CD8-positive, alpha-beta memory T cell (primary cell): Measurements from ENCODE around the gene CLIC5. TPM values are rescaled to one million over a fixed set of nuclear protein-coding genes. Genes with fewer than 3 reads are reported as not detected.

Source experiments
- CTCF ChIA-PET: fragments of 350-600 bp; sonication (Branson Sonifier 250); formaldehyde crosslinking; loops from one replicate; lab custom pipeline; 2021; ENCODE audit warnings: antibody characterized with exemption; lab: Charles Lee
- POLR2A ChIA-PET: fragments of 350-600 bp; sonication (Branson Sonifier 250); formaldehyde crosslinking; loops from one replicate; lab custom pipeline; 2021; ENCODE audit warnings: antibody characterized with exemption; lab: Charles Lee
- DNase-seq, 5 donors: peaks; one replicate each; pipeline versions ENCODE4 v3.0.0 to v3.0.0-alpha.2; 2020 to 2022; ENCODE audit warnings: mixed read lengths in 1 of 5
- H3K27ac ChIP-seq: one replicate; pipeline ENCODE4 v1.7.0; 2013; ENCODE audit warnings: low read depth, mild to moderate bottlenecking, low read length, moderate library complexity
- H3K27me3 ChIP-seq: 2 replicates; pipeline ENCODE4 v1.7.0; 2013; ENCODE audit warnings: low read length, mild to moderate bottlenecking; ENCODE audit not compliant: insufficient read depth, poor library complexity, severe bottlenecking
- H3K36me3 ChIP-seq: 2 replicates; pipeline ENCODE4 v1.7.0; 2013; ENCODE audit warnings: mild to moderate bottlenecking, low read length, moderate library complexity; ENCODE audit not compliant: insufficient read depth
- H3K4me1 ChIP-seq: 2 replicates; pipeline ENCODE4 v1.7.0; 2013; ENCODE audit warnings: mild to moderate bottlenecking, low read length, moderate library complexity; ENCODE audit not compliant: insufficient read depth
- H3K4me3 ChIP-seq: 2 replicates; pipeline ENCODE4 v1.7.0; 2013; ENCODE audit warnings: mild to moderate bottlenecking, low read length
- H3K9me3 ChIP-seq: 2 replicates; pipeline ENCODE4 v1.7.0; 2013; ENCODE audit warnings: mild to moderate bottlenecking, low read length
- H3K27ac Mint-ChIP-seq, 8 donors: one replicate each; pipeline ENCODE4 v1.8.0; 2020 to 2021; ENCODE audit warnings: mixed read lengths in 8 of 8, mild to moderate bottlenecking in 6 of 8, inconsistent platforms in 3 of 8, moderate library complexity in 3 of 8
- H3K27me3 Mint-ChIP-seq, 2 donors: one replicate each; pipeline ENCODE4 v1.8.0; 2020 to 2021; ENCODE audit warnings: mixed read lengths in 2 of 2, mild to moderate bottlenecking in 1 of 2, moderate library complexity in 1 of 2
- H3K36me3 Mint-ChIP-seq, 3 donors: one replicate each; pipeline ENCODE4 v1.8.0; 2020 to 2021; ENCODE audit warnings: mixed read lengths in 3 of 3, inconsistent platforms in 1 of 3, mild to moderate bottlenecking in 1 of 3
- H3K4me1 Mint-ChIP-seq, 3 donors: one replicate each; pipeline ENCODE4 v1.8.0; 2020 to 2021; ENCODE audit warnings: mixed read lengths in 3 of 3, inconsistent platforms in 1 of 3, mild to moderate bottlenecking in 1 of 3
- H3K4me3 Mint-ChIP-seq, 7 donors: one replicate each; pipeline ENCODE4 v1.8.0; 2020 to 2021; ENCODE audit warnings: mixed read lengths in 7 of 7, mild to moderate bottlenecking in 6 of 7, moderate library complexity in 4 of 7, inconsistent platforms in 2 of 7
- H3K9me3 Mint-ChIP-seq, 5 donors: one replicate each; pipeline ENCODE4 v1.8.0; 2020 to 2022; ENCODE audit warnings: mixed read lengths in 5 of 5, mild to moderate bottlenecking in 3 of 5, moderate library complexity in 2 of 5, inconsistent platforms in 1 of 5
- polyA plus RNA-seq: library from polyadenylated mRNA; unstranded; fragments of 300-500 nt; fragmentation: Illumina TruSeq; gene quantifications from one replicate; pipeline ENCODE4 v1.2.3, GENCODE V29; 2021
- total RNA-seq, 2 experiments: library from RNA; stranded (reverse); gene quantifications; one replicate each; pipeline ENCODE4 v1.2.3, GENCODE V29; 2021

Gene CLIC5
- total and polyA plus RNA-seq, 3 experiments from 2014 or later = 4.8 to 7.2 (median 6.4) TPM

- ChIA-PET CTCF (interaction anchor here (1.2 kb wide), 1 partner anchor 9 kb away, joined by 3 read pairs; no protein-coding TSS in a partner anchor), POLR2A (no interaction called here)
- no peak overlapping the region for H3K27ac ChIP-seq
- peaks cover 11 to 18% (median 14%) of the 10 kb centered on the region in 3 donors for H3K36me3 Mint-ChIP-seq
- no peaks in the 10 kb centered on the region for H3K36me3 ChIP-seq
- H3K27me3 Mint-ChIP-seq = peaks cover 0 to 3% of the 10 kb centered on the region in 2 donors
- H3K27ac Mint-ChIP-seq = no peak overlapping the region
- H3K4me1 Mint-ChIP-seq = peaks cover under 1 to 10% (median 1%) of the 10 kb centered on the region in 3 donors
- H3K27me3 ChIP-seq = no peaks in the 10 kb centered on the region
- no peaks in the 10 kb centered on the region for H3K4me1 ChIP-seq
- H3K4me3 Mint-ChIP-seq = no peak overlapping the region
- no peak overlapping the region for H3K4me3 ChIP-seq
- no peaks in the 10 kb centered on the region for H3K9me3 Mint-ChIP-seq
- DNase-seq = no peak
- H3K9me3 ChIP-seq = no peaks in the 10 kb centered on the region
Measured at GRCh38 chr6:45901767-45902650, 113.7 kb downstream of the CLIC5 start.

- H3K27ac Mint-ChIP-seq = no peak overlapping the region
Measured at GRCh38 chr6:45900808-45901752, 114.6 kb downstream of the CLIC5 start.

GRCh38 chr6:45899683-45899946 is 116.0 kb downstream of the CLIC5 start:
- Histone ChIP-seq H3K4me1 (no peaks in the 10 kb centered on the region), H3K27ac (no peak overlapping the region), H3K4me3 (no peak overlapping the region), H3K9me3 (no peaks in the 10 kb centered on the region), H3K36me3 (no peaks in the 10 kb centered on the region), H3K27me3 (no peaks in the 10 kb centered on the region)
- Mint-ChIP-seq H3K27ac (no peak overlapping the region), H3K9me3 (no peaks in the 10 kb centered on the region), H3K4me3 (no peak overlapping the region), H3K4me1 (peaks cover 15 to 32% (median 16%) of the 10 kb centered on the region in 3 donors), H3K36me3 (peaks cover 11 to 18% (median 16%) of the 10 kb centered on the region in 3 donors), H3K27me3 (peaks cover 0 to 1% of the 10 kb centered on the region in 2 donors)
- DNase-seq = no peak
- ChIA-PET CTCF (no interaction called here), POLR2A (no interaction called here)

More at GRCh38 chr6:45900808-45901752, 114.6 kb downstream of the CLIC5 start:
- Histone ChIP-seq H3K27me3 (no peaks in the 10 kb centered on the region), H3K9me3 (no peaks in the 10 kb centered on the region), H3K36me3 (no peaks in the 10 kb centered on the region), H3K27ac (no peak overlapping the region), H3K4me3 (no peak overlapping the region), H3K4me1 (no peaks in the 10 kb centered on the region)
- Mint-ChIP-seq H3K4me1 (peaks cover 7 to 20% (median 7%) of the 10 kb centered on the region in 3 donors), H3K36me3 (peaks cover 11 to 18% (median 14%) of the 10 kb centered on the region in 3 donors), H3K27me3 (peaks cover 0 to 1% of the 10 kb centered on the region in 2 donors), H3K9me3 (no peaks in the 10 kb centered on the region), H3K4me3 (no peak overlapping the region)
- ChIA-PET POLR2A (no interaction called here), CTCF (no interaction called here)
- DNase-seq = no peak

- Histone ChIP-seq H3K4me1 (no peaks in the 10 kb centered on the region), H3K4me3 (no peak overlapping the region), H3K27me3 (no peaks in the 10 kb centered on the region), H3K9me3 (no peaks in the 10 kb centered on the region), H3K27ac (no peak overlapping the region), H3K36me3 (no peaks in the 10 kb centered on the region)
- Mint-ChIP-seq H3K4me1 (peaks cover 15 to 36% (median 16%) of the 10 kb centered on the region in 3 donors), H3K27ac (peak overlapping the region in 1 of 8 donors; percentile 25), H3K4me3 (no peak overlapping the region), H3K9me3 (no peaks in the 10 kb centered on the region), H3K27me3 (peaks cover 0 to 1% of the 10 kb centered on the region in 2 donors), H3K36me3 (peaks cover 11 to 18% (median 16%) of the 10 kb centered on the region in 3 donors)
- POLR2A ChIA-PET = no interaction called here
- DNase-seq = no peak
- CTCF ChIA-PET = no interaction called here
Measured at GRCh38 chr6:45898941-45899682, 116.5 kb downstream of the CLIC5 start.

GRCh38 chr6:45896783-45897441 is 118.7 kb downstream of the CLIC5 start:
- Mint-ChIP-seq H3K9me3 (no peaks in the 10 kb centered on the region), H3K27me3 (peaks cover 0 to 1% of the 10 kb centered on the region in 2 donors), H3K4me1 (peaks cover 15 to 36% (median 16%) of the 10 kb centered on the region in 3 donors), H3K27ac (peak overlapping the region in 4 of 8 donors; percentile 11 to 58 (median 24)), H3K4me3 (no peak overlapping the region), H3K36me3 (peaks cover 3 to 8% (median 4%) of the 10 kb centered on the region in 3 donors)
- Histone ChIP-seq H3K27me3 (no peaks in the 10 kb centered on the region), H3K4me3 (no peak overlapping the region), H3K4me1 (no peaks in the 10 kb centered on the region), H3K27ac (no peak overlapping the region), H3K9me3 (no peaks in the 10 kb centered on the region), H3K36me3 (no peaks in the 10 kb centered on the region)
- DNase-seq = no peak
- ChIA-PET POLR2A (no interaction called here), CTCF (interaction anchor here (0.5 kb wide), 1 partner anchor 1250 kb away, joined by 3 read pairs; no protein-coding TSS in a partner anchor)

- Mint-ChIP-seq H3K27me3 (peaks cover 0 to 4% of the 10 kb centered on the region in 2 donors), H3K36me3 (peaks cover 0 to 6% (median 0%) of the 10 kb centered on the region in 3 donors), H3K27ac (peak overlapping the region in 4 of 8 donors; percentile 0 to 25 (median 13)), H3K4me1 (peaks cover 15 to 36% (median 16%) of the 10 kb centered on the region in 3 donors), H3K9me3 (no peaks in the 10 kb centered on the region), H3K4me3 (peak overlapping the region in 2 of 7 donors; percentile 1 to 5)
- CTCF ChIA-PET = interaction anchor here (1.4 kb wide), 1 partner anchor 27 kb away, joined by 3 read pairs; no protein-coding TSS in a partner anchor
- Histone ChIP-seq H3K36me3 (no peaks in the 10 kb centered on the region), H3K9me3 (no peaks in the 10 kb centered on the region), H3K27me3 (no peaks in the 10 kb centered on the region), H3K4me1 (no peaks in the 10 kb centered on the region), H3K4me3 (no peak overlapping the region), H3K27ac (no peak overlapping the region)
- DNase-seq = peak in 1 of 5 donors; percentile 10
- POLR2A ChIA-PET = no interaction called here
Measured at GRCh38 chr6:45895569-45895968, 120.1 kb downstream of the CLIC5 start.

- H3K4me3 Mint-ChIP-seq = no peak overlapping the region
- no peaks in the 10 kb centered on the region for H3K9me3 Mint-ChIP-seq
- peaks cover 0 to 4% (median 0%) of the 10 kb centered on the region in 3 donors for H3K36me3 Mint-ChIP-seq
- no peak for DNase-seq
- peaks cover 15 to 33% (median 16%) of the 10 kb centered on the region in 3 donors for H3K4me1 Mint-ChIP-seq
- Histone ChIP-seq H3K4me1 (no peaks in the 10 kb centered on the region), H3K9me3 (no peaks in the 10 kb centered on the region), H3K36me3 (no peaks in the 10 kb centered on the region), H3K4me3 (no peak overlapping the region), H3K27ac (no peak overlapping the region), H3K27me3 (no peaks in the 10 kb centered on the region)
- H3K27me3 Mint-ChIP-seq = peaks cover under 1 to 4% of the 10 kb centered on the region in 2 donors
- H3K27ac Mint-ChIP-seq = no peak overlapping the region
- ChIA-PET CTCF (interaction anchor here (1.0 kb wide), 1 partner anchor 10 kb away, joined by 3 read pairs; no protein-coding TSS in a partner anchor), POLR2A (no interaction called here)
Measured at GRCh38 chr6:45892696-45893245, 122.9 kb downstream of the CLIC5 start.
